GM15510 (cell line): ENCODE data around the gene TGFA.

Source experiments
- POLR2A ChIP-seq: IDR thresholded peaks from 3 replicates; pipeline ENCODE4 v1.6.1; 2011; ENCODE audit warnings: borderline replicate concordance; ENCODE audit not compliant: insufficient read length; ENCODE audit errors: extremely low read depth

The TGFA gene

DNA sequence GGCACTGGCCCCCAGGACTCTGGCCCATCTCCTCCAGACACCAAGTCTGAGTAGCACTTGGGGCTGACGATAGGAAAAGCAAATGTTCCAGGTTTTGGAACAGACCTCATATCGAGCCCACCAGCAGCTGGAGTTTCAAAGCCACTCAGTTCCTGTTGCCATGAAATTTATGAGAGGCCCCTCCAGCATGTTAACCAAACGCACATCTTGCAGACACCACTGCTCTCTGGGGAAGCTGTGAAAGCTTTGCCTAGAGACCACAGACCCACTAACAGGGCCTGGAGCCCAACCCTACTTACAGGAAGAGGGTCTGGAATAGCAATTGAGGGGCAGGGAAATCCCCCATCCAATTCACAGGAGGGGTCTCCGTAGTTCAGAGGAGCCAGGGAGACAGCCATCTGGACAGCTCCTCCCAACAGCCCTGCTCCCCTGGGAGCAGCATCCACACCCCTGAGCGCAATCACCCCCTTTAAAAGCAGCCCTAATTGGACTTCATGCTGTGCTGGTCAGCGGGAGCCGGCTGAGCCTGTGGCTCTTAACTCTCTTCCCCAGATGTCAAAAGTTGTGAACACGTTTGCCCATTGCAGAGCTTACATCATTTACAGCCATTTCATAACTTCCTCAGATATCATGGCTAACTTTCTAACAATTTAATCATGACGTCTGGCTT, 81.3 kb downstream of the TGFA start:
- no peak for TF ChIP-seq POLR2A

DNA sequence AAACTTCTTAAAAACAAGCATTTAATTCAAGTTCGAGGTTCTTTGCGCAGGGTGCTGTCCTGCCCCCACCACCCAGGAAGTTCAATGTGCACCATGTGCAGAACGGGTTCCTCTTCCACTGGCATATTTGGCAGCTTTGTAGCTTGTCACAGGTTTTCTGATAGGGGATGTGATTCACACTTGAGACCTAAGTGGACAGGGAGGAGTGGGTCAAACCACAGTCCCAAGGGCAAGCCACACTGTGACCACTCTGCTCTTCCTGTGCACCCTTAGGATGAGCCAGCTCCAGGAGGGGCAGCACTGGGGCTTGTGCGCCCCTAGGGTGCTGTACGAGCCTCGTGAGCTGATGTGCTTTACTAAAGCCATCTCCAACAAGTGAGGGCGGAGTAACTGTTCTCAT, 82.5 kb downstream of the TGFA start:
- no peak for TF ChIP-seq POLR2A

DNA sequence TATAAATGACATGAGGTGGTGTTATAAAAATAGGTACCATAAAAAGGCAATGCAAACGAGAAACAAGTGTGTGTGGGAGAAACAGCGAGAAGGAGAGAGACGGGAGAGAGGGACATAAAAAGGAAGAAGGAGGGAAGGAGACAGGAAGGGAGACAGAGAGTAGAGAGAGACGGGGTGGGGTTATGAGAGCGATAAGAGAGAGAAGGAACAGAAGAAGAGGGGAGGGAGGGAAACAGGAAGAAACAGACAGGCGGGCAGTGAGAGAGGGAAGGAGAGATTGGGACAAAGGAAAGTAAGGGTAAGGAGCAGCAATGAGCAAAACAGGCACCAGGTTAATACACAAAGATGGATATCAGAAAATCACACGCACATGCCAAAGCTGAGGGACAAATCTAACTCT, 83.7 kb downstream of the TGFA start:
- TF ChIP-seq POLR2A, result no peak

DNA sequence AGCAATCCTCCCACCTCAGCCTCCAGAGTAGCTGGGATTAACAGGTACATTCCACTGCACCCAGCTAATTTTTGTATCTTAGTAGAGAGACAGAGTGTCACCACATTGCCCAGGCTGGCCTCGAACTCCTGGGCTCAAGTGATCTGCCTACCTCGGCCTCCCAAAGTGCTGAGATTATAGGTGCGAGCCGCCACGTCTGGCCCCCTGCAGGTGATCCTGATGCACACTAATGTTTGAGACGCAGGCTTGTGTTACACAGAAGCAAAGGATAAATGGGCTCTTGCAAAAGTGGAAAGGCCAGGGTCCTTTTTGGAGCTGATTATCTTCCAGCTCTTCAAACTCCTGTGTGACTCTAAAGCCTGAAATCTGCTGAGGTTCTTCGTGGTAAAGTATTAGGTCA, 84.2 kb downstream of the TGFA start:
- TF ChIP-seq POLR2A, result no peak

DNA sequence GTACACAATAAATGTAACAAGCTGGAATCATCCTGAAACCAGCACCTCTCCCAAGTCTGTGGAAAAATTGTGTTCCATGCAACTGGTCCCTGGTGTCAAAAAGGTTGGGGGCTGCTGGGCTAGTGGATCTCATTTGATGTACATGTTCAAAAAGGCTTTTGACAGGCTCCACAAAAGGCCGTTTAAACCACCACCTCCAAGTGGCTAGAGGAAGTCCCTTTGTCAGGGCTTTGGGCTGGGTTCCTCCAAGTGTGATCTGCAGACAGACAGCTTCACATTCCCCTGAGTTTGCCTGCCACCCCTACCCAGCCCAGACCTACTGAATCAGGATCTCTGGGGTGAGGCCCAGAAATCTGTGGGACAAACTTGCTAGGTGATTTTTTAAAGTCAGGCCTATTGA, 84.7 kb downstream of the TGFA start:
- TF ChIP-seq POLR2A, result no peak

DNA sequence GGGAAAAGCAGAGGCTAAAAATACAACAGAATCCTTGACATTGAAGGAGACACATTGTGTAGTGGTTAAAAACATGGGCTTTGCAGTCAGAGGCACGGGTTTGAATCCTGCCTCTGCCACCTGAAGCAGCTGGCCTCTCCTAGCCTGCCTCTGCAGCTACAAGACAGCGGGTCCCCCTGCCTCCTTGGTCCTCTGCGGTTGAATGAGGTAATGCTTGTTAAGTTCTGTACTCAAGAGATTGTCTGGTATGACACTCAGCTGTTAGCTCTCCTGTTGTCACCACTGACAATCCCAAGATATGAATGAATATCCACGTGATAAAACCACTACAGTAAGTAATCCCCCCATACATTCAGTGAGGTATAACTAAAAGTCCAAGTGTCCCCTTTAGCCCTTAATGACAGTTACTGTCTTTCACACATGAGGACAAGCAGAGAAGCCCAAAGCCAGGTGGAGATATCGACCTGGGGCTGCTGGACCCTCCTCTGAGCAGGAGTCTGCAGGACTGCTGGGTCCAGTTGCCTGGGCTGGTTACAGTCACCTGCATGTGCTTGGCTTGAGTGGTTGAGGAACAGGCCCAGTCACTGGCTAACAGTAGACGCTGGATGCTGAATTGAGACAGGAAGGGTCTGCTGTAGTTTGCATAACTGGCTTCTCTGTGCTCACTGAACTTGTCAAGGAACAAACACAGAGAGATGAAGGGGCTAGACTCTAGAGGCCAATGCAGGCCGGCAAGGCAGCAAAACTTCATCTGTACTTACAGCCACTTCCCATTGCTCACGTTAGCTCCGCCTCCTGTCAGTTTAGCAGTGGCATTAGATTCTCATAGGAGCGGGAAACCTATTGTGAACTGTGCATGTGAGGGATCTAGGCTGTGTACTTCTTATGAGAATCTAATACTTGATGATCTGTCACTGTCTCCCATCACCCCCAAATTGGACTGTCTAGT, 85.5 kb downstream of the TGFA start:
- no peak for TF ChIP-seq POLR2A

DNA sequence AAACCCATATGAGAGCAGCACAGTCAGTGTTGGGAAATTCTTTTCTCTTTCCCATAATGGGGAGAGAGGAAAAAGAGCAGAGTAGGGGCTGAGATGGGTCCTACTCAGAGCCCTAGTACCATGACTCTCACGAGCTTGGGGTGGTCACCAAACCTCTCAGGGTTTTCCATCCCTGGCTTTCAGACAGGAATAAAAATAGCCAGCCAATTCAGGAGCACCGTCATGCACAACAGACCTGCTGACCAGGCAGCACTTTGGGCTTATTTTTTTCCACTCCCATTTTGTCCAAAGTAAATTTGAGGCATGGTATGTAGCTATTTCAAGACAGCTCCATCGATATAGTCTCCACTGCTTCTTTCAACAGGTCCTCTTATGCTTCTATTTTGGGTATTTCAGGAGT, 86.4 kb downstream of the TGFA start:
- TF ChIP-seq POLR2A, result no peak

DNA sequence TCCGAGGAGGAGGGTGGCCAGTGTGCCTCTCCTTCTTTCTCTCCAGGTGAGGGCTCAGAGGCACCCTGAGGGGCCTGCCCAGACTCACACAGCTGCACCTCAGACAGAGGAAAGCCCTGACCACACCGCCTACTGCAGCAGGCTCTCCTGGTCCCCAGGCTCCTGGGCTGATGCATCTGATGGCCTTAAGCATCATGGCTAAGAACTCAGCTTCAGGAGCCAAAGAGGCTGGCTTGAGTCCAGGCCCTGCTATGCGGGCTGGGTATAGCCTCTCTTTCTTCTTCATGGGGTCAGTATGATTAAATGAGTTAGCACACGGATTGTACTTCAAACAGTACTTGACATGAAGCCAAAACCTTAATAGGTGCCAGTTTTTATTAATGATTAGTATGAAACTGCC, 89.6 kb downstream of the TGFA start:
- no peak for TF ChIP-seq POLR2A

DNA sequence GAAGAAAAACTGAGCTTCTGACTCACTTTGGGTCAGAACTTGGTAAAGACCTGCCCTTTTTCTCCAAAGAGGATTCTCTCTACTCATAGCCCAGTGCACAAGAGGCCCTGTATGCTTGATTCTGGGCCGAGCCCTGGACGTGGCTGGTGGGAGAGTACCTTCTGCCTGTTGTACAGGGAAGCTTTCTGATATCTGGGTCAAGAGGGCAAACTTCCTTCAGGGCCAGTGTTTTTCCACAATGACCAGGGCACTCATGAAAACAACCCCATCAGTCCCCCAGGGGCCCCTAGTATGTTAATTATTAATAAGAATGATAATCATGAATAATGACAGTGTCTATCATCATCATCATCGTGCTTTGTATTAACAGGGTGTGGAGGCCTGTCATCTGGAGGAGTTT, 90.0 kb downstream of the TGFA start:
- no peak for TF ChIP-seq POLR2A

DNA sequence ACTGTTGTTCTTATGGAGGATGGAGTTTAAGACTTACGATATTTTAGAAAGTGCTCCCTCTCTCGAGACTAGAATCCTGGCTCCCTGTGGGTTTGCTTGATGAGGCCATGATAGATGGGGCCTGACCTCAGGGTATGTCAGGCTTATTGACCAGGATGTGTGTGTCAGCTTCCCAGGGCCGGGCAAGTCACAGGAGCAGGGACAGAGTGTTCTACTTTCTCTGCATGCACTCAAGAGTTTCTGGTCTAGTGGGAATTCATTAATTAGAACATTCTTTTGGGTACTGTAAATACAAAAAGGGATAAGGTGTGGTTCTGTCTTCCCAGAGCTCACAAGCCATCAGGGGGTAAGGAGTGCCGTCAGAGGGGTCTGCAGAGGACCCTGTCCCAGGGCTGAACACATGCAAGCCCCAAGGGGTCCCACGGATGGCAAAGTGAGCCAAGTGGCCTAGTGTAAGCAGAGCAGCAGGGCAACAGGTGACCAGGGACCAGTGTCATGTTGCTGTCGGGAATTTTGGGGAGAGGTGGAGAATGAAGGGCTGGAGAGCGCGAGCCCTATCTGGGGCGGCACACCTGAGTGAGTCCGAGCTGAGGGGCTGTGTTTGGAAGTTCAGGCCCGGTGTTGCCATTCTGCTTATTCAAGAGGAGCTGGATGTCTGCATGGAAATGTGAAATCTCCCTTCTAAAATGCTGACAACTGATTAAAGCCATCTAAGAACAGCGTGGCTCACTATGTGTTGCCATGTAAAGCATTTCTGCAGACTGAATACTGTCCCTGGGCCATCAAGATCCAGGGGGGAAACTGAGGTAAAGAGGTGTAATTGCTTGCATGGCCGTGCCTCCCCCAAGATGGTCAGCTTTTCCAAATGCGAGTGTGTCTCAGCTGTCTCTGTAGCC, 91.4 kb downstream of the TGFA start:
- no peak for TF ChIP-seq POLR2A

DNA sequence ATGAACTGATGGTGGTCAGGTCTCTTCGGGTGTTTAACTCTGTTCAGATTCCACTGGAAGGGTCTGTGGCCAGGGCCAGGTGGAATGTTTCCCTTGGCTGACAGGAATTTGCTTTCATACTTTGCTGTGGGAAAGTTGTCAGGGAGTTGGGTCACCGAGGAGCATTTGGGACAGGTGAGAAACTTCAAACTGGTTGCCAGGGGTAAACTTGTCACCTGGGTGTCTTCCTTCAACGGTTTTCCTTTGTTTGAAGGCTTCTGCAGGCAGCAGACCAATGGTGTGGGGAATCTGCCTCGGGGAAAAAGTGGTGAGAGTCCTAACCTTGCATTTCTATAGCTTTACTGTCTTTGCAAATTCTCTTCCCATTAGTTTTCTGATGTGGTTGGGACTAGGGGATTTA, 92.2 kb downstream of the TGFA start:
- TF ChIP-seq POLR2A, result no peak

DNA sequence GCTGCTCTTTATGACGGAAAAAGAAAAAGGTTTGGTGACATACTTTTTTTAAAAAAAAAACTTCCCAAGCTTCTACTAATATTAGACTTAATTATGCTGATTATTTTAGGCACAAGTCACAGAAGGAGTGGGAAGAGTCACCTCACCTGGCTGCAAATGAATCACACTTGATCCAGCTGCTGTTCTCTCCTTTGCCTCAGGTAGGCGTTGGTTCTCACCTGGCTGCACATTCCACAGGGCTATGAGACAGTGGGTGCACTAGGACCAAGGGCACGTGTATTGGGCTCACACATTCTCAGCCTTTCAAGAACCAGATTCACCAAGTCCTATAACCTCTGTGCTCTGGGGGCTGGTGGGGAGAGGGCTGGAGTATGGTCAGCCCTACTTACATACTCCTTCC, 93.3 kb downstream of the TGFA start:
- no peak for TF ChIP-seq POLR2A

DNA sequence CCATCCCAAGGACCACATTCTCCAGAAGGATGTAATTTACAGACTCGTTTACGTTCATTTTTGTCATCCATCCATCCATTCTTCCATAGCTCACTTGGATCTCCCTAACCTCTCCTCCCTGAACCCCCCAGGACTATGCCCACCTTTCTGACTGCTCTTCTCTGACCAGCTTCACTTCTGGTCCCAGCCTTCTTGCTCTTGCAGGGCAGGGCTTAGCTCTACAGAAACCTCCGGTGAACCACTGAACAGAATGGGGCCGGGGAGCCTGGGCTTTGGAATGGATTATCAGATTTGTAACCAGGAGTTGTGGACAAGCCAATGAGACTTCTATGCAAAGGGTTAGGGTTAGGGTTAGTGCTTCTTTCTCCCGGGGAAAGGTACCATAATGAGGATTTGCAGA, 95.0 kb downstream of the TGFA start:
- TF ChIP-seq POLR2A, result no peak

DNA sequence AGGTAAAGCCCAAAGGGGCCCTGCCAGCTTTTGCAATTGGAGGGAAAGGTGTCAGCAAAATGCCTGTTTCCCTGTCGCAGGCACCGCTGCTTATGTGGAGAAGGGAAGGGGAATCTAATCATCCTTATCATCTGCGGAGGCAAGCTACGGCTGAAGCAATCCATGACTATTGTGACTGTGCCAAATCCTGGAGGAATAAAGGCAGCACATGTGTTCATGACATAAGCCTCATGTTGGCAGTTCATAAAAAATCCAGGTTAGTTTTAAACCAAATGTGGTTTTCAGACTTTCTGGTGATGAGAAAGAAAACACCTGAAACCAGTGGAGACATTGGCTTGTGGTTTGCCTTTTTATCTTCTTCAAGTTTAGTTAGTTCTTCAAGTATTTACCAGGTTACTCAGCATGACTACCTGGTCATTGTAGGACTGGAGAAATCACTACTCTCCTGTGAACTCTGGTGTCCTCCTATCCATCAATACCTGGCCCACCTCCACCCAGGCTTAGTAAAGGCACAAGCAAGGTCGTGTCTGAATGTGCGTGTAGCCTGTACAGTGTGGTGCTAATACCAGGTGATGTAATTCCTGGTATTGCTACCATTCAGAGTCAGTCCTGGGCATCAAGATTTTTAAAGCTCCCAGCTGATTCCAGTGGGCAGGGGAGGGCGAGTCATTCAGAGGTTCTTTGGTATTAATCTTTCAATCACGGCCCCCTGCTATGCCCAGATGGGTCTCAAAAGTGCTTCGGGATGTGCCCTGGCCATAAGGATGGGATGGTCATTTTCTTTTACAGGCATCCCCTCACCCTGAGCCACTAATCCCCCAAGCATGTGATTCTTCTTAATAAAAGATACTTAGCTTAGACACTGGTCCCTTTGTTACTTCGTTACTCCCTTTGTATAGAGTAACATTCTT, 96.8 kb downstream of the TGFA start:
- no peak for TF ChIP-seq POLR2A

DNA sequence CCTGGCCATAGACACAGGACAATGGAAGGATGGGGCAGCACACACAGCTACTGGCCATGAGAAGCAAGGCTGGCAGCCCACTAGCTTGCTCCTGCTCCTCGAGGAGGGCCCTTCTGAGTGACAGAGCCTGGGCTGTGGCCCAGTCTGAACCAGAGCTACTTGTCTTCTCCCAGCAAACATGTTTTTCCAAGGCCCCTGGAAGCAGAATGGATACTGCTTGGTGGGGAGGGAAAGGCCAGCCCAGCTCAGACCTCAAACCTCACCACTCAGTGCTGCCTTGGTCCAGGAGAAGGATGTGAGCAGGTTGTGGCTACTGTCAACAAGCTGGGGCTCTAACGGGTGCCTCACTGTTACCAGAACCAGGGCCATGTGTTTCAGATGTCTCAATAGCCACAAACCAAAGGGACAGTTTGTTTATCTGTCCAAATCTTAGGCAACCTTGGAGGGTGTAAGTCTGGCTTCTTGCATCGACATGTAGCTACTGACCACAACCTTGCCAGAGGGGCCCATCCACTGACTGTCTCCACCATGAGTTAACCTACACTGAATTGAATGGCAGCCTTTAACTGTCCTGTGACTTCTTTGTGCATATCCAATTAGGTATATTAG, 98.6 kb downstream of the TGFA start:
- TF ChIP-seq POLR2A, result no peak
